NT2/D1 (cell line): Measurements from ENCODE around the gene LST1.

Experiments used
- YY1 ChIP-seq: IDR thresholded peaks from 2 replicates; pipeline ENCODE4 v1.6.1; 2011; ENCODE audit not compliant: insufficient read length, insufficient read depth
- ZNF274 ChIP-seq: IDR thresholded peaks from 2 replicates; pipeline ENCODE4 v1.6.1; 2011; ENCODE audit warnings: mild to moderate bottlenecking, low read depth, low read length

DNA sequence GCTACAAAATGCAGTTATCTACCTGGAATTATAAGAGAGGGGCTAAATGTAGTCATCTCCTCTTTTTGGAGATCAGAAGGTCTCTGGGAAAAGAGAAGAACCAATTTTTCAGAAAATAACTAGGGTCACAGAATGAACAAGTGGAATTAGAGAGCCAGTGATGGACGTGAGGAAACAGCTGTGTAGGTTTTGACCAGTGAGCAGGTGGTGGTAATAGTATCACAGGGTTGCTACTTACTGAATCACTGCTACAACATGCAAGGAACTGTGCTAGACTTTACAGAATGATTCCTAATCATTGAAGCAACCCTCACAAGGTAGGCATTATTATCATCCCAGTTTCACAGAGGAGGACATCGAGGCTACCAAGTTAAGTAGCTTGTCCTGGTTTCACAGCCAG lies 41.4 kb upstream of the LST1 start:
- TF ChIP-seq YY1 (no peak), ZNF274 (no peak)
